ENCODE measurements around the gene ZCCHC3. TPM values are rescaled to one million over a fixed set of nuclear protein-coding genes. Genes with fewer than 3 reads are reported as not detected.
"Not testable (repeated sequence)": the region's sequence is repeated elsewhere in the genome, so short reads cannot be mapped to it uniquely, and the experiment has no call there.

ZCCHC3 gene
- polyA plus RNA-seq, 10 donors: 24.6 to 40.1 (median 31.3) TPM

DNA sequence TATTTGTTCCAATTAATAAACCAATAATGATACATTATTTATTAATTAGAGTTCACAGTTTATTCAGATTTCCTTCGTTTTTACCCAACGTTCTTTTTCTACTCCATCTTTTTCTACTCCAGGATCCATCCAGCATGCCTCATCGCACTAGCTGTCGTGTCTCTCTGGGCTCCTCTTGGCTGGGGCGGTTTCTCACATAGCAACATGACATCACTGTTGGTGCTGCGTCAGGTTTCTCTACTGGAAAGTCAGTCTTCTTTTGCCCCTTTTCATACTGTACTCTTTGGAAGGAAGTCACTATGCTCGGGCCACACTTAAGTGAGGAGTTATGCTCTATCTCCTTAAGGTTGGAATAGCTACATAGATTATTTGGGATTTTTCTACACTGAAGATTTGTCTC lies 14.2 kb downstream of the ZCCHC3 start:
- DNase-seq: no peak

DNA sequence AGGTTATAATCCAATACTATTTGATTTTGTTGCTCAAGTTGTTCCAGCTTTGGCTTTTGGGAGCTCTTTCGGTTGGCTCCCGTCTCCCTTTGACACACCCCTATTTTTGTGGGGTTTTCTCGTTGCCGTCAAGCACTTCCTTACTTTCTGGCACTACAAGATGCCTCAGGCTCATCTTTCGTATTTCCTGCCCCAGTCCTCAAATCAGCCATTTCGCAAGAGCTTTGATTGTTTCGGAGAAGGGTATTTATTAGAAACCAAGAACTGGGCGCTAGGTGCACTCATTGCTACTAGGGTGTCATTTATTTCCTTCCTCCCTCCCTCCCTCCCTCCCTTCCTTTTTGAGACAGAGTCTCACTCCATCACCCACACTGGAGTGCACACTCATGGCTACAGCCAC lies 14.7 kb downstream of the ZCCHC3 start:
- DNase-seq: no peak

DNA sequence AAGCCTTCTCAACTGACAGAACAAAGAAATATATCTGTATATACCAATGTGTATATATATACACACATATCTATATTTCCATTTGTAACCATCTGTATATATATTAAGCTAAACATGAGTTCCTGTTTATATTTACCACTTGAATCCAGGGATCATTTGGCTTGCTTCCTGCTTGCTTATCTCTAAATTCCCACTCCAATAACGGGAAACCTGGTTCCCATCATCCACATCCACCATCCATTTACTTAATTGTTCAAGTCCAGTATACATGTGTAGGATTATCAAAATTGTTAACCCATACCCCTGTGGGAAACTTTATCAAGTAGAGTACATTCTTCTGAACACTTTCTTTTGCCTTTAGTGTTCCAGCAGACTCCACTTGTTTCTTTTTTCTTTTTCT lies 15.5 kb downstream of the ZCCHC3 start:
- DNase-seq: no peak

DNA sequence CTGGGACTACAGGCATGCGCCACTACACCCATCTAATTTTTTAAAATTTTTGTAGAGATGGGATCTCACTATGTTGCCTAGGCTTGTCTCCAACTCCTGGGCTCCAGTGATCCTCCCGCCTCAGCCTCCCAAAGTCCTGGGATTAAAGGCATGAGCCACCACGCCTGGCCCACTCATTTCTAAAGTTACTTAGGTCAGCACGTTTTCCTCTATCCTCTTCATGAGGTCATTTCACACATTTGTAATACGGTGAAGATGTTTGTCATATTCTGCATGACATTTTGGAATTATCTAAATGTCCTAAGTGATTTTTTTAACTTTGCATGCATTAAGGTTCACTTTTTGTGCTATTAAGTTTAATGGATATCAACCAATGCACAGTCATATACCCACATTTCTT lies 16.0 kb downstream of the ZCCHC3 start:
- DNase-seq: no peak

DNA sequence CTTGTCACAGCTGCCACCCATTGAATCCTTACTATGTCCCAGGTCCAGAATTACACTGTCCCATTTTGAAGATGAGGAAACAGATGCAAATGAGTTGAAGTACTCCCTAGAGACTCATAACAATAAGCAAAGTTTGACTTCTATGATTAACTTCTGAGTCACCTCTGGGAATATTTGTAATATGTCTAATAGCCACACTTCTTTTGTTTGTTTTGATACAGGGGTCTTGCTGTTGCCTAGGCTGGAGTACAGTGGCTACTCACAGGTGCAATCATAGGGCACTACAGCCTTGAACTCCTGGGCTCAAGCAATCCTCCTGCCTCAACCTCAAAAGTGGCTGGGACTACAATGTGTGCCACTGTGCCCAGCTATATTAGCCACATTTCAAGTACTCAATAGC lies 16.6 kb downstream of the ZCCHC3 start:
- DNase-seq: no peak

DNA sequence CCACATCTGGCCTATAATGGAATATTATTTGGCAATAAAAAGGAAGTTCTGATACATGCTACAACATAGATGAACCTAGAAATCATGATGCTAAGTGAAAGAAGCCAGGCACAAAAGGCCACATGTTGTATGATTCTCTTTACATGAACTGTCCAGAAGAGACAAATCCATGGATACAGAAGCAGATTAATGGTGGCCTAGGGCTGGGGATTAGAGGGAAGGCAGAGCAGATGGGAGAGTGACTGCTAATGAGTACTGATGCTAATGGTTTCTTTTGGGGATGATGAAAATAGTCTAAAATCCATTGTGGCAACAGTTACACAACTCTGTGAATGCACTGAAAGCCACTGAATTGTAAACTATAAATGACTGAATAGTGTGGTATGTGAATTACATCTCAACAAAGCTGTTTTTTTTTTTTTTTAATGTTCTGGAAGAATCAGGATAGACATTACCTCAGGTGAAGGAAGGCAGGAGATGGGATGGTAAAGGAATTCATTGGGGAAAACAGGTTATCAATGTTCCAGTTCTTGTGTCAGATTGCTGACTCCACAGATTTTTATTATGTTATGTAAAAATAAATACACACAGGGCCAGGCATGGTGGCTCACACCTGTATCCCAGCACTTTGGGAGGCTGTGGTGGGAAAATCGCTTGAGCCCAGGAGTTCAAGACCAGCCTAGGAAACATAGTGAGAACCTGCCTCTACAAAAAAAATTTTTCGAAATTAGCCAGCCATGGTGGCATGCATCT lies 19.1 kb downstream of the ZCCHC3 start:
- DNase-seq: no peak

DNA sequence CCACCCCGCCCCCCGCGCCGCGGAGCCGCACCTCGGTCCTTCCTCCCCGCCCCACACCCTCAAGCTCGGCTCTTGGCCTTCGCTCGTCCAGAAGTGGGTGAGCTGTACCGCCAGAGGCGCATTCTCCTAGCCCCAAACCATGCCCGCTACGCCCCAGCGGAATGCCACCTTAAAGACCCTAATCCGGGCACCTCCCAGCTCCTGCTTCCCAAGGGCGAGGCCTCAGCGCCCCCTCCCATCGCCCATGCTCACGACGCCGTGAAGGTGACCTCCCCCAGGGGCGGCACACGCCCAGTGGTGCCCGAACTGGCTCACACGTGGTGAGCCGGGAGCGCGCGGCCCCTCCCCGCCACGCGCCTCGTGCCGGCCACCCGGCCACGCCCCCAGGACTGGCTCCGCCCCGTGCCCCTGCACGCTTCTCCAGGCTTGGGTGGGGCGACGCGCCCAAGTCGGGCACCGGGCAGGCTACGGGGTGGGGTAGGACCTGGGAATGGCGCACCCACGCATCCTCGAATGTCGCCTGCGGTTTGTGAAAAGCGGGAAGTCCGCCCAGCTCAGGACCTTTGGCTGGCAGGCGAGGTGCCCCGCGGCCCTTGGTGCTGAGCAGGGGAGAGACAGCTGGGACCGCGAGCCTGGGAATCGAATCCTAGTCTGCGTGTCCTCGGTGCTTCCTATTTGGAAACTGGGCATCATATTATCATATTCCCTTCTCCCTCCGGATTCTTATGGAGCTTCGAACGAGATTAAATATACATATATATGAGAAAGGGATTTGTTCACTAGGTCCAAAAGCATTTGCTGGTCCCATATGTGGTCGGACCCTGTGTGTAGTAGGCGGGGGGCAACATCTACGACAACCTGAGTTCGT lies 27.0 kb downstream of the ZCCHC3 start:
- peak; percentile 87 to 95 (median 91) for DNase-seq

DNA sequence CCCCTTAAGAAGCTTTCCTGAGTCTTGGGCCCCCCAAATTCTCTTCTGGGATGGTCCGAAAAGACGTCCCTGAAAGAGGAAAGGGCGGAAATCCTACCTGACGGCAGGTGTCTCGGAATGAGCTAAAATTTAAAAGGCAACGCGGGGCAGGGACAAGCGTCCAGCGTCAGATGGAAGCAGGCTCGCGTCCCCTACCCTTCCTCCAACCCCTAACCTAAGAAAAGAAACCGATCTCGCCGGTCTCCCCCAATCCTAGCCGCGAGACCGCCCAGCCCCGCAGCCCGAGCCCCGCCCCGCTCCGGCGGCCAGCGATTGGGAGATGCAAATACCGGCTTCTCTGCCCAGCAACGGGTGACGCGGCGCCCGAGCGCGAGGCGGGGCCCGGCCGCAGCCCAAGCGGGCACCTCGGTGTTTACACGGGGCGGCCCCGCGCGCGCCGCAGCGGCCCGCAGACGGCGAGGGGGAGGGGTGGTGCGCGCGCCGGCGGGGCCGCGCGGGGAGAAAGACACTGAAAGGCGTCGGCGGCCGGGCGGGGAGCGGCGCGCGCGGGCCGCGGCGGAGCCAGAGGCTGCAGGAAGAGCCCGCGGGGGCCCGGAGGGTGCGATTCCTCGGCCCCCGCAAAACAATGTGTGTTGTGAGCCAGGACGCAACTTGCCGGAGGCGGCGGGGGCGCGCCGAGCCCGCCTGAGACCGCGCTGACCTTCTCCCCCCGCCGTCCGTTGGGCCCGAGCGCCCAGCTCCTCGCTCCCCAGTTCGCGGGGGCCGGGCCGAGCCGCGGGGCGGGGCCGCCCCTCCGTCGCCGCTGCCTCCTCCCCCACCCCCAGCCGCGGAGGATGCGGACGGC lies 27.9 kb downstream of the ZCCHC3 start, which contains the start of gene SOX12:
Gene SOX12, plus strand, starts transcription at position 508 of the 844 bp plus-strand sequence. CDS start 373 bp downstream, outside the sequence.
- DNase-seq: peak; percentile 95 to 98 (median 96)

DNA sequence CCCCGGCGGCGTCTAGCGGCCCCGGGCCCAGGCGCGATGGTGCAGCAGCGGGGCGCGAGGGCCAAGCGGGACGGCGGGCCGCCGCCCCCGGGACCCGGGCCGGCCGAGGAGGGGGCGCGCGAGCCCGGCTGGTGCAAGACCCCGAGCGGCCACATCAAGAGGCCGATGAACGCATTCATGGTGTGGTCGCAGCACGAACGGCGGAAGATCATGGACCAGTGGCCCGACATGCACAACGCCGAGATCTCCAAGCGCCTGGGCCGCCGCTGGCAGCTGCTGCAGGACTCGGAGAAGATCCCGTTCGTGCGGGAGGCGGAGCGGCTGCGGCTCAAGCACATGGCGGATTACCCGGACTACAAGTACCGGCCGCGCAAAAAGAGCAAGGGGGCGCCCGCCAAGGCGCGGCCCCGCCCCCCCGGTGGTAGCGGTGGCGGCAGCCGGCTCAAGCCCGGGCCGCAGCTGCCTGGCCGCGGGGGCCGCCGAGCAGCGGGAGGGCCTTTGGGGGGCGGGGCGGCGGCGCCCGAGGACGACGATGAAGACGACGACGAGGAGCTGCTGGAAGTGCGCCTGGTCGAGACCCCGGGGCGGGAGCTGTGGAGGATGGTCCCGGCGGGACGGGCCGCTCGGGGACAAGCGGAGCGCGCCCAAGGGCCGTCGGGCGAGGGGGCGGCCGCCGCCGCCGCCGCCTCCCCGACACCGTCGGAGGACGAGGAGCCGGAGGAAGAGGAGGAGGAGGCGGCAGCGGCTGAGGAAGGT lies 28.7 kb downstream of the ZCCHC3 start:
- peak; percentile 64 to 91 (median 79) for DNase-seq

DNA sequence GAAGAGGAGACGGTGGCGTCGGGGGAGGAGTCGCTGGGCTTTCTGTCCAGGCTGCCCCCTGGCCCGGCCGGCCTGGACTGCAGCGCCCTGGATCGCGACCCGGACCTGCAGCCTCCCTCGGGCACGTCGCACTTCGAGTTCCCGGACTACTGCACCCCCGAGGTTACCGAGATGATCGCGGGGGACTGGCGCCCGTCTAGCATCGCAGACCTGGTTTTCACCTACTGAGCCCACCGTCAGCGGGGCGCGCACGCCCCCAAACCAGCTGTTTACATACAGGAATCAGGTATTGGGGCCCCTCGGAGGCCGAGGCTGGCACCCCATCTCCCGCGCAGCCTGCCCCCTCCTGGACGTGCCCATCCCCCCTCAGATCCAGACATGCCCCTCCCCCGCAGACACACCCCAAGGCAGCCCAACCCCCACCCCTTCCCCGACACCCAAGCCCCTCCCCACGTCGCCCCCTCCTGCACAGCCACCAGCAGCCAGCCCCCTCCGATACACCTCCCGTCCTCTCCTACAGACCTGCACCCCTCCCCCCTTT lies 29.3 kb downstream of the ZCCHC3 start:
- DNase-seq: peak in 1 of 3 donors; percentile 86

DNA sequence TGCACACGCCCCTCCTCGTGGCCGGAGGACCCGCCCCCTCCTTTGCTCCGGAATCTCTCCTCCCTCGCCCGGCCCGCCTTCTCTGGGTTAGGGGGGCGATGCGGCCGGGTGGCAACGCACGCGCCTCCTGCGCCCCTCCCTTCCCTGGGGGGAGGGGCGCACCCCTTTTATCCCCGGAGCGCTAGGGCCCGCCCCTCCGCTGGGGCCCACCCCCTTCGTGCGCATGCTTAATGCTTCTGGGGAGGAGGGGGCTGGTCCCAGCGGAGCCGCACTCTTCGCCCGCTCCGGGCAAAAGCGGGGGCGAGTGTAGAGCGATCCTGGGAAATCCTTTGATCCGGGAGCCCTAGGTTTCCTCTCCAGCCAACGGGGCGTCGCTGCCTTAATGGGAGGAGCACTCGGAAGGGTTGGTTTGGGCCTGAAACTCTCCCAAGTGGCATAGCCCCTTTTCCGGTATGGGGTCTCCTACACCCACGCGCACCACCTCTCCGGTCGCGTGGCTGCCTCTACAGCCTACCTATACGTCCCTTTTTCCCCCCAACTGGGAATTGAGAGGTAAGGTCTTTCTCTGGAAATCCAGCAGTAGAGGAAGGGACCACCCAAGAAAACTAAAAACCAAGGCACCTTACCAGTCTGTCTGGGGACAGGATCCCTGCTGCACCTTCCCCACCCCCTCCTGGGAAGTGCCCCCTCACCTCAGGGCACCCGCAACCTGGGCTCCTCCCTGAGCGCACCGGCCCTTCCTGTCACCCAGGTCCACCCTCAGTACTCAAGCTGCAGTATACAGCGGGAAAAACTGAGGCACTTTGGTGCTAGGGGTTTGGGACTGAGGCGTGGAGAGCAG lies 30.0 kb downstream of the ZCCHC3 start:
- DNase-seq: peak; percentile 93 to 96 (median 95)

DNA sequence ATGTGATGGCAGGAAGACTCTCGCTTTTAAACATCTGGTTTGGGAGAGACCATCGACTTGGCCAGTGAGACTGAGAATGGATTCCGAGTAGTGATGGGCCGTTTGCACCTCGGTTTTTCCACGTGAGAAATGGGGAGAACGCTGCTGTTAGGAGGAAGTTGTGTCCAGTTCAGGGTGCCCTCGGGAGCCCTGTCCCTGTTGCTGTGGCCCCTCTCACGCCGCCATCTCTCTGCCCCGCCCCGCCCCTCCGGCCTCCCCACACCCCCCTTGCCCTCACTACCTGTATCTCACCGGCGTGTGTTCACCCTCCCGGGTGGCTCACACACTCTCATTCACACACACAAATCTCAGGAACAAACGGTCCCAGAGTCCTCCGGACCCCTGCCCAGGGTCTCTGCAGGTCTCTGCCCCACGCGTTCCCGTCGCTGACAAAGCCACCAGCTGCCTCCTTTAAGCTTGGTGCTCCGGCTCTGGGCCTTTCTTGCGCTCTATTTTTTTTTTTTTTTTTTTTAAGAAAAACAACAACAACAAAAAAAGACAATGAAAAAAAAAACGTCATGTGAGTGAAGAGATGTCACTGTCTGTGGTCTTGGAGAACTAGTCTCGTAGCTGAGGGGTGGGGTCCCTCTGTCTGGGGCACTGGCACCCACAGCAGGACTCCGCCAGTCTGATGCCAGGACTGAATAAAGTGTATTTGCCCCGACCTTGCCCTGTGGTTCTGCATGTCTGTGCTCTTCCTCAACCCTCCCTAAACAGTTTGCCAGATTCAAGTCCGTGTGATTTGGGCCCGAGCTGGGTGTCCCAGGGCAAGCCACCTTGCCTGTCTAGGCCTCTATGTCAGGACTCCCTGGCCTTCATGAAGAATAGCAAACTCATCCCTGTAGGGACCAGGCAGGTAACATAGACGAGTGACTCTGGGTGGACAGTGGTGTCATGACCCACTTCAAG lies 30.9 kb downstream of the ZCCHC3 start:
- DNase-seq: peak in 1 of 3 donors; percentile 77

DNA sequence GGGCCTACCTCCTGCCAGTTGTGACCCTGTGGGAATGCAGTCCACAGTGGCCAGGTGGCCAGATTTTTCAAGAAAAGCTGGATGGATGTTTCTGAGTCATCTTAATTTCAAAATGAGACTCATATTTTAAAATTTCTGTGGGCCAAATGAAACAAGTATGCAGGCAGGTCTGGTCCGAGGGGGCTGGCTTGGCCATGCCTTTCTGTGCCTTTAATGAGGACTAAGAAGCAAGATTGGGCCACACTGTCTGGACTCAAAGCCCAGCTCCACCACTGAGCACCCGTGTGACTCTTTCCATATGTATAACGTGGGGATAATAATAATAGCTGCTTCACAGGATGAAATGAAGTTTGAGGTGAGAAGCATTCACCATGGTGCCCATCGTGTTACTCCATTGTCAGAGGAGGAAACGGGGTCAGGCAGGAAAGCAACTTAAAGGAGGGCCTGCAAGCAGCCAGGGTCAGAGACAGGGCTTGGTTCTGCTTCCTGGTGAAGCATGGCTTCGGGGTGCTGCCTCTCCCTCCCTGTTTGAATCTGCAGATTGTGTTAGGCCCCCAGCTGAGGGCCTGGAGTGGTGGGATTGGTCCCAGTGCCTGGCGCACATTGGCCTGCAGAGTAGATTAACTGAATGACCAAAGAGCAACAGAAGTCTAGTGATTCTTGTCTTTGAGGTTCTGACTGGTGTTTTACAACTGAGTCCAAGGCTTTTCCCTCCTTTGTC lies 31.8 kb downstream of the ZCCHC3 start:
- DNase-seq: no peak

DNA sequence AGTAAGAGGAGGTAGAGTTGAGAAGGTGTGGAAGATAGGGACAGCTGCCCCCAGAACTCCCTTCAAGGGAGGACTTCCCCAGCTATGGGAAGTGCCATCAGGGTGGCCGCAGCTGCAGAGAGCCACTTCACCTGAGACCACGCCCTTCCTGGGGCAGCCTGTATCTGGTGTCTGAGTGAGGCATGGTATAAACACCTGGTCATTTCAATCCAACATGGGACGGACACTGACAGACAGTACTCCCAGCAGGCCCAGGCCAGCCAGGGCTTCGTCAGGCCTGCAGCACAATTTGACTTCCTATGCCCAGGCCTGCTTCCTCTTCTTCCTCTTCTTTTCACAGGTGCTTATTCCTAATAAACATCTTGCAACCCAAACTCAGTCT lies 32.5 kb downstream of the ZCCHC3 start:
- no peak for DNase-seq

DNA sequence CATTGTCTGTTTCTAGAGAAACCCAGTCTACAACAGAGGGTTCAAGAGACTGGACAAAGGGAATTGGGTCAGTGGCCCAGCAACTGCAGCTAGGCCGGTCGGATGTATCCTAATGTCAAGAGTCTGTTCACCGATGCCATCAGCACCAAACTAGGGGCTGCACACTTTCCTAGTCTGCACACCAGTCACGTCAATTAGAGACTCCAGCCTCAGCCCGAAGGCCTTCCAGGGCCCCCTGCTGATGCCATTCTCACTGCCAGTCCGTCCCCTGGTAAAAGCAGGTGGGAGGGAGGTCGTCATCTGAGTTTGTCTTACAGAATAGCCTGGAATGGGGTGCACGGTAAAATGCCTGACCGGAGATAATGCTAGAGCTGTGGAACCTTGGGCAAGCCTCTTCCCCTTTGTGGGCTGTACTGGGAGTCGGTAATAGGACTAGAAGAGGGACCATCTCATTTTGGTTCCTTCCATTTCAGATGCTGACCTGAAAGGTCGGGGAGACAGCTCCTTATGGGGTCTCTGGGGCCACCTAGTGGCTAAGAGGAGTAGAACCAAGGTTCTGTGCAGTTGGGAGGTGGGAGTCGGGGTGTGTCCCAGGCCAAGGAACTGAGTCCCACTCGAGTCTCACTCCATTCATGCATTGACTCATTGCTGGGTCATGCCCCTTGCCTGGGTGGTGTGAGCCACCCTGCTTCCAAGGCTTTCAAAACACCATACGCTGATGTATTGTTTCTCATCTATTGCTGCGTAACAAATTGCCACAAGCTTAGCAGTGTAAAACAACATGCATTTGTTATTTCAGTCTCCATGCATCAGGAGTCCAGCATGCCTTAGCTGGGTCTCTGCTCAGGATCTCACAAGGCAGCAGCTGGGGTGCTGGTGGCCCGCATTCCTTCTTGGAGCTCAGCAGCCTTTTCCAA lies 33.1 kb downstream of the ZCCHC3 start:
- peak; percentile 64 to 83 (median 72) for DNase-seq

DNA sequence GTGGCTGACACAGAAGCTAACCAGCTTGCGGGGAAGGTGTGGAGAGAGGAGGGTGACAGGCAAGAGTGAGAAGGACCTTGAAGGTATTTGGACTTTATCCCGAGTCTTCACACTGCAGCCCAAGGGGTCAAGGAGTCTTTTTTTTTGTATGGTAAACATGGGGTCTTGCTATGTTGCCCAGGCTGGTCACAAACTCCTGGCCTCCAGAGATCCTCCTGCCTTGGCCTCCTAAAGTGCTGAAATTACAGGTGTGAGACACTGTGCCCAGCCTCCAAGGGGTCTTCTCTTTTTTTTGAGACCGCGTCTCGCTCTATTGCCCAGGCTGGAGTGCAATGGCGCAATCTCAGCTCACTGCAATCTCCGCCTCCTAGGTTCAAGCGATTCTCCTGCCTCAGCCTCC lies 37.2 kb downstream of the ZCCHC3 start:
- DNase-seq: no peak

DNA sequence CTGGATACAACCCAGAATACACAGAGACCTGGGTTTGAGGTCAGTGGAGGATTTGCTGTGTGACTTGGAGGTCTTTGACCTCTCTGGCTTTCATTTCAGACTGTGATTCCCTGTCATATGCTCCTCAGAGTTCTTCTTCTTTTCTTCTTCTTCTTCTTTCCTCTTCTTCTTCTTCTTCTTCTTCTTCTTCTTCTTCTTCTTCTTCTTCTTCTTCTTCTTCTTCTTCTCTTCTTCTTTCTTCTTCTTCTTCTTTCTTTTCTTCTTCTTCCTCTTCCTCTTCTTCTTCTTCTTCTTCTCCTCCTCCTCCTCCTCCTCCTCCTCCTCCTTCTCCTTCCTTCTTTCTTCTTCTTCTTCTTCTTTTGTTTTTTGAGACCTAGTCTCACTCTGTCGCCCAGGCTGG lies 38.7 kb downstream of the ZCCHC3 start:
- not testable (repeated sequence) for DNase-seq
